ENCODE results near the gene FAM180B. TPM values are rescaled to one million over a fixed set of nuclear protein-coding genes. Genes with fewer than 3 reads are reported as not detected.

Gene FAM180B
- total and polyA plus RNA-seq, 2 of the 8 experiments (the other 6 are each of a cell fraction or from before 2014, with no cell fraction given), result 0.09 TPM; not detected in 1

GRCh38 chr11:47591764-47592163 is 5.3 kb downstream of the FAM180B start:
- H4K91ac ChIP-seq (replicated peaks; ENCODE audit: insufficient read length, low read length), result no peak overlapping the region
- H3K4me2 ChIP-seq (ENCODE audit: insufficient read depth in 1 of 2, low read depth in 2 of 2, low read length in 2 of 2), result no peak overlapping the region; a peak in 1 of 4 replicates
- H3K4me1 ChIP-seq (replicated peaks in 1 of 4; ENCODE audit: control insufficient read depth in 3 of 4, insufficient read depth in 4 of 4, low read length in 3 of 4), result peaks cover 3 to 8% (median 4%) of the 10 kb centered on the region in 4 experiments; a peak in 6 of 7 replicates
- H2BK15ac ChIP-seq (ENCODE audit: low read length), result no peak overlapping the region
- H3K18ac ChIP-seq (ENCODE audit: extremely low read depth, low read length), result no peak overlapping the region
- no peak overlapping the region for H3K56ac ChIP-seq (replicated peaks; ENCODE audit: insufficient read length, low read depth, low read length)
- ChIA-PET POLR2A (ENCODE audit: partially characterized antibody) (interaction anchor here (0.9 to 5.1 kb wide), 6 partner anchors 11 to 40 kb away, joined by 3 to 42 read pairs (median 8); partner anchors contain the start of genes KBTBD4, NDUFS3 and PTPMT1), CTCF (ENCODE audit: partially characterized antibody) (interaction anchor here (1.1 to 2.8 kb wide), 4 partner anchors 25 to 179 kb away, joined by 3 to 8 read pairs (median 4); no protein-coding TSS in a partner anchor)
- no peak overlapping the region for H2BK20ac ChIP-seq (ENCODE audit: low read length)
- H3K79me1 ChIP-seq (ENCODE audit: low read depth, low read length), result no peaks in the 10 kb centered on the region
- H2BK12ac ChIP-seq (ENCODE audit: low read depth, low read length), result 0 out of 2 replicates have a peak overlapping the region, but pooled peaks have one; percentile 28
- DNase-seq (ENCODE audit: low read depth in 1 of 2, low spot score in 2 of 2) (no peak), FAIRE-seq (no peak)
- 64% methylated on average over 7 of the region's 7 CpGs; no CpG with 5 or more reads in 1 of the 2 experiments for WGBS, 2 experiments (ENCODE audit: extremely low coverage in 1 of 2, insufficient coverage in 1 of 2, insufficient read length in 1 of 2, insufficient replicate concordance in 2 of 2, low coverage in 1 of 2, low lambda C conversion rate in 2 of 2, missing lambda C conversion rate in 1 of 2)
- H3K27ac ChIP-seq (ENCODE audit: low read depth, low read length), result no peak overlapping the region
- peaks cover 0 to 32% (median 26%) of the 10 kb centered on the region in 4 experiments; a peak in 6 of 7 replicates for H3K27me3 ChIP-seq (replicated peaks in 1 of 4; ENCODE audit: control insufficient read depth in 3 of 4, extremely low read depth in 1 of 4, insufficient read depth in 3 of 4, low read length in 3 of 4)
- H4K5ac ChIP-seq (ENCODE audit: insufficient read length, low read depth, low read length), result no peak overlapping the region
- no peak overlapping the region for H2BK5ac ChIP-seq (ENCODE audit: low read depth, low read length)
- no peak overlapping the region for H3K4me3 ChIP-seq (ENCODE audit: extremely low read depth in 1 of 4, insufficient read depth in 2 of 4, low read depth in 3 of 4, low read length in 4 of 4)
- H3K23me2 ChIP-seq (ENCODE audit: low read depth, low read length), result peaks cover 2% of the 10 kb centered on the region; the same call in 1 of the 2 replicates
- H4K20me1 ChIP-seq (replicated peaks in 1 of 2; ENCODE audit: control insufficient read depth in 1 of 2, insufficient read depth in 2 of 2, low read length in 2 of 2), result no peaks in the 10 kb centered on the region
- no peaks in the 10 kb centered on the region for H3K9me3 ChIP-seq (ENCODE audit: insufficient read depth in 2 of 2, low read depth in 1 of 2, low read length in 1 of 2)
- H3K9ac ChIP-seq (replicated peaks in 1 of 4; ENCODE audit: extremely low read depth in 1 of 4, low read depth in 3 of 4, low read length in 3 of 4), result no peak overlapping the region
- H3K14ac ChIP-seq (ENCODE audit: insufficient read length), result no peak overlapping the region
- H3K23ac ChIP-seq (ENCODE audit: insufficient read length), result no peak overlapping the region
- H2AFZ ChIP-seq (ENCODE audit: low read length), result no peak overlapping the region
- H2BK120ac ChIP-seq (replicated peaks; ENCODE audit: low read depth, low read length), result no peak overlapping the region
- no peaks in the 10 kb centered on the region for H3K79me2 ChIP-seq (ENCODE audit: control insufficient read depth in 1 of 2, insufficient read depth in 2 of 2, low read length in 2 of 2)
- no peak overlapping the region; the same call in 1 of the 2 replicates for H4K8ac ChIP-seq (ENCODE audit: extremely low read depth, insufficient read depth, low read length)
- no peak overlapping the region for H2AK5ac ChIP-seq (ENCODE audit: low read depth, low read length)
- H3K36me3 ChIP-seq (ENCODE audit: control insufficient read depth in 2 of 4, insufficient read depth in 4 of 4, low read length in 3 of 4), result no peaks in the 10 kb centered on the region
- H3K4ac ChIP-seq (replicated peaks; ENCODE audit: insufficient read length, low read depth, low read length), result no peak overlapping the region
- TF ChIP-seq NRF1 (IDR thresholded peaks at IDR 0.05; ENCODE audit: low read depth, low read length) (no peak), SIX5 (IDR thresholded peaks at IDR 0.05; ENCODE audit: low read depth, low read length) (no peak), SIRT6 (IDR thresholded peaks at IDR 0.05; ENCODE audit: low read length) (no peak), HDAC6 (IDR thresholded peaks at IDR 0.05; ENCODE audit: low read depth, low read length) (no peak), FOSL1 (IDR thresholded peaks at IDR 0.05; ENCODE audit: insufficient read depth, low read depth, low read length) (no peak), SAP30 (IDR thresholded peaks at IDR 0.05; ENCODE audit: insufficient read depth, insufficient replicate concordance, low read length) (no peak), CBX5 (IDR thresholded peaks at IDR 0.05; ENCODE audit: low read depth, low read length) (no peak), CBX8 (IDR thresholded peaks at IDR 0.05; ENCODE audit: borderline replicate concordance, low read depth, low read length) (no peak), NANOG (IDR thresholded peaks at IDR 0.05; ENCODE audit: insufficient read depth, low read depth, low read length, poor library complexity, severe bottlenecking) (no peak), KDM1A (IDR thresholded peaks at IDR 0.05; ENCODE audit: borderline replicate concordance, low read length) (no peak), EZH2 (IDR thresholded peaks at IDR 0.05; ENCODE audit: low read depth, low read length, severe bottlenecking) (no peak), JUN (IDR thresholded peaks at IDR 0.05; ENCODE audit: low read depth, low read length) (no peak)
- TF ChIP-seq, protein P1, sequence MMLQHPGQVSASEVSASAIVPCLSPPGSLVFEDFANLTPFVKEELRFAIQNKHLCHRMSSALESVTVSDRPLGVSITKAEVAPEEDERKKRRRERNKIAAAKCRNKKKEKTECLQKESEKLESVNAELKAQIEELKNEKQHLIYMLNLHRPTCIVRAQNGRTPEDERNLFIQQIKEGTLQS (IDR thresholded peaks at IDR 0.05; ENCODE audit: insufficient read depth, low read depth, low read length), result no peak
